Measurements from ENCODE around the gene SNRPN.

DNA sequence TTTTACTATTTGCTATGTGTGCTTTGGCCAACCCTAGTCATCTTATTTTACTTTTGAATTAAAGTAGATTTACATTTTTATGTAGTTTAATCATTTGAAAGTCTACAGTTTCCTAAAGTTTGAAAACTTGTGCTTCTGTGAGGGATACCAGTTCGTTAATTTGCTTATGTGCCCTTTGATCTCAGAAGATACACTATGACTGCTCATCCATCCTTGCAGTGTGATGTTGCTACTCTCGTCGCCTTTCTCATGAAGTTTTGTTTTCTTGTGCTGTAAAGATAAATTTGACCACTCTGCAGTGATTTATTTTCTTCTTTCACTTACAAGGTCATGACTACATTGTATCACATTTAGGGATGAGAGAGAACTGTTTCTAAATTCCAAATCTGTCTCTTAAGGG, 16.3 kb downstream of the SNRPN start:
- TF ChIP-seq, protein P1, sequence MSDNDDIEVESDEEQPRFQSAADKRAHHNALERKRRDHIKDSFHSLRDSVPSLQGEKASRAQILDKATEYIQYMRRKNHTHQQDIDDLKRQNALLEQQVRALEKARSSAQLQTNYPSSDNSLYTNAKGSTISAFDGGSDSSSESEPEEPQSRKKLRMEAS (IDR thresholded peaks at IDR 0.05; ENCODE audit: low read depth, low read length), result no peak
- TF ChIP-seq, protein P2, sequence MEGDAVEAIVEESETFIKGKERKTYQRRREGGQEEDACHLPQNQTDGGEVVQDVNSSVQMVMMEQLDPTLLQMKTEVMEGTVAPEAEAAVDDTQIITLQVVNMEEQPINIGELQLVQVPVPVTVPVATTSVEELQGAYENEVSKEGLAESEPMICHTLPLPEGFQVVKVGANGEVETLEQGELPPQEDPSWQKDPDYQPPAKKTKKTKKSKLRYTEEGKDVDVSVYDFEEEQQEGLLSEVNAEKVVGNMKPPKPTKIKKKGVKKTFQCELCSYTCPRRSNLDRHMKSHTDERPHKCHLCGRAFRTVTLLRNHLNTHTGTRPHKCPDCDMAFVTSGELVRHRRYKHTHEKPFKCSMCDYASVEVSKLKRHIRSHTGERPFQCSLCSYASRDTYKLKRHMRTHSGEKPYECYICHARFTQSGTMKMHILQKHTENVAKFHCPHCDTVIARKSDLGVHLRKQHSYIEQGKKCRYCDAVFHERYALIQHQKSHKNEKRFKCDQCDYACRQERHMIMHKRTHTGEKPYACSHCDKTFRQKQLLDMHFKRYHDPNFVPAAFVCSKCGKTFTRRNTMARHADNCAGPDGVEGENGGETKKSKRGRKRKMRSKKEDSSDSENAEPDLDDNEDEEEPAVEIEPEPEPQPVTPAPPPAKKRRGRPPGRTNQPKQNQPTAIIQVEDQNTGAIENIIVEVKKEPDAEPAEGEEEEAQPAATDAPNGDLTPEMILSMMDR (IDR thresholded peaks at IDR 0.05; ENCODE audit: low read depth, low read length), result no peak
- TF ChIP-seq POLR2A (IDR thresholded peaks at IDR 0.05; ENCODE audit: extremely low read depth, insufficient read length) (no peak), MYC (IDR thresholded peaks at IDR 0.05; ENCODE audit: low read depth, low read length) (no peak)

Measured in NB4 (cell line).